ENCODE measurements around the gene DOK1.

The DOK1 gene

DNA sequence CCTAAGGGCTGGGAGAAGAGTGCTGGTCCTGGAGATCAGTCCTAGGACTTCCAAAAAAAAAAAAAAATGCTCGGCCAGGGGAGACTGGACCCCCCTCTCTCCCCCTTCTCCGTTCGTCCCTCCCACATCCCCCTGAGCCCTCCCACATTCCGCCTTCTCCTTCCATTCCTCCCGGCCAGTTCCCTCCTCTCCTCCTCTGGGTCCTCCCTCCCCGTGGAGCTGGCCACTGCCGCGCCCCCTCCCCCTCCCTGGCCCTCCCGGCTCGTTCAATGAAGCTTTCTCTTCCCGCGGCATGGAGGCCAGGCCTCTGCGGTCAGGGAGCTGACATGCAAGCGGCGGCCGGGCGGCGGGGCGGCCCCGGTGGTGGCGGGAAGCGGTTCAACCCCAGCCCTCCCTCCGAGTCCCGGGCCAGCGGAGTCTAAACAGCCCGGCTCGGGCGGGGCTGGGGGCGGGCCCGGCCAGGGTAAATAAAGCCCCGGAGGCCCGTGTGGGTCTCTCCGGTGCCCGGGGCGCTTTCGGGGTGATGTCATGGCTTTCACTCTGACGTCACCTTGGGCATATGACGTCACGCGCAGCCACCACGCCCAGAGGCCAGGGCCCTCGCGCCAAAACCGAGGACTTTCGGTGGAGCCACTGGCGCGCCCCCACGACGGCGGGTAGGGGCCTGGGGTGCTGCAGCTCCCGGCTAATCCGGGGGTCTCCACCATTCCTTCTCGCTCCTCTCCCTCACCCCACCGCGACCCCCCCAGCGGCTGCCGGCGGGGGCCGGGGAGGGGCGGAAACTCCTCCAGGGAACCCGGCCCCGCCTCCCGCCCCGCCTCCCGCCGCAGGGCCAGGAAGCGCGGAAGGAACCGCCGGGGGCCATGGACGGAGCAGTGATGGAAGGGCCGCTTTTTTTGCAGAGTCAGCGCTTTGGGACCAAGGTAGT, at the start of gene DOK1, which contains the start of gene LOXL3:
Gene DOK1 (plus strand): TSS at position 829 of the 928 bp plus-strand sequence. CDS start 35 bp downstream, at position 864.
Gene LOXL3 (minus strand): TSS at position 51 of the 928 bp plus-strand sequence. CDS start 1,308 bp downstream, outside the sequence.
- peak; percentile 71 for DNase-seq

DNA sequence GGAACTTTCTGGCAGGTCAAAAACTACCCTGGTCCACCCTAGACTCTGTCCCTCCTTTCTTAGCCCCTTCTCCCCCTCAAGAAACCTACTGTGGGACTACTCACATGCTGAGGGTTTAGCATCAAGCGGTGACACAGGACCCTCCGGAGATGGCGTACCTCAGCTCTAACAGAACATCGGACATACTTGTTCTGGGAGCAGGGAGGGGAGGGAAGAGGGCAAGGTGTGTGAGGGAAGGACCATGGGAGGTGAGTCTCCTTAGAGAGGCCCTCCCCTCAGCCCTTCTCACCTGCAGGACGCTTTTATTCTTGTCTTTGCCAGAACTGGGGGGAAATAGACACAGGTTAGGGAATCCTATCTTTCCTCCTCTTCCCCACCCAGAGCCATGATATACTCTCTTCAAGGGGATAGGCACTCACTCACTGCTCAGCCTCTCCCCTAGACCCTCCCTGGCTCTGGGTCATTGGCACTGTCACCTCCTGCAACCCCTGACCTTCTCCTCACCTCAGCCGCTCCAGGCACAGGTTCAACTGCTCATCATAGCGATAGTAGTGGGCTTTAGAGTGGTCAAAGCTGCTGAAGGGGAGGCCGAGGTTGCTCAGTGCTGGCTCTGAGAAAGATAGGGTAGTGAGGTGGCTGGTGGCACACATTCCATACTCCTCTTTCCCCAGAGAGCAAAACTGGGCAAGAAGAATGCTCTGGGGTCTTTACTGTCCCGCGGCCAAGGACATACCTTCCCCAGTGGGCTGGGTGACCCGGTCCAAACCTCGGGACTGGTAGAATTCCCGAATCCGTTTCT, 48.9 kb upstream of the DOK1 start:
- DNase-seq: no peak

DNA sequence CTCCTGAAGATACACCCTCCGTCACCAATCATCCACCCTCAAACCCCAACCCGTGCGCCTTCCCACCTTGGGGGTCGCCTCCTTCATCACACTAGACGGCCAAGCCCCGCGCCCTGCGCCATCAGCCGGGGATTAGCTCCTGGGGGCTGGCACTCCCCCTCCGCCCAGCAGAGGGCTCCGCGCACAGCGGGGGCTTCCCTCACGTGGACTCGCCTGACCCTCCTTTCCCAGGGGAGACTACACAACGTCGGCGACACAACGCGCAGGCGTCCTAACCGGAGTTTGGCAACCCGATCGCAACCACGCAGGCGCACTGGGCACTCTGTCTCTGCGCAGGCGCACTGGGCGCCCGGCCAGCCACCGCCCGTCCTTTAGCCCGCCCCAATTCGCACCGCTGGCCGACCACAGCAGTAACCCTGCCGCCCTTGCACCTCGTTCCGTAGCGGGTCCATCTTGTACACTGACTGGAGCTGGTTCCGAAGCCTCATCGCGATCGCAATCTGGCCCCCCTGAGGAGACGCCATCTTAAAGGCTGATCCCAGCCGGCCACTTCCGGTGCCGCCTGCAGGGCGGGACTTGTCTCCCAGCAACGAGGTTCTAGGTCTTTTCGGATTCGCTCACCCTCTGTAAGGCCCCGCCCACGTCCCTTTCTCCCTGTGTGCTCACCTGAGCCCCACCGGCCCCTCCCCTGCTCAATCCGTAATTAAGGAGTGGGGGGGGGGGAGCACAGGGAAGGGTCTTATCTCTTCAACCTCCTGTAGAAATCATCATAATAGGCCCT, 47.2 kb upstream of the DOK1 start, which contains the start of gene PCGF1:
Gene PCGF1 (minus strand): TSS at position 551 of the 781 bp plus-strand sequence. CDS start 27 bp downstream, at position 524.
- peak; percentile 98 for DNase-seq

DNA sequence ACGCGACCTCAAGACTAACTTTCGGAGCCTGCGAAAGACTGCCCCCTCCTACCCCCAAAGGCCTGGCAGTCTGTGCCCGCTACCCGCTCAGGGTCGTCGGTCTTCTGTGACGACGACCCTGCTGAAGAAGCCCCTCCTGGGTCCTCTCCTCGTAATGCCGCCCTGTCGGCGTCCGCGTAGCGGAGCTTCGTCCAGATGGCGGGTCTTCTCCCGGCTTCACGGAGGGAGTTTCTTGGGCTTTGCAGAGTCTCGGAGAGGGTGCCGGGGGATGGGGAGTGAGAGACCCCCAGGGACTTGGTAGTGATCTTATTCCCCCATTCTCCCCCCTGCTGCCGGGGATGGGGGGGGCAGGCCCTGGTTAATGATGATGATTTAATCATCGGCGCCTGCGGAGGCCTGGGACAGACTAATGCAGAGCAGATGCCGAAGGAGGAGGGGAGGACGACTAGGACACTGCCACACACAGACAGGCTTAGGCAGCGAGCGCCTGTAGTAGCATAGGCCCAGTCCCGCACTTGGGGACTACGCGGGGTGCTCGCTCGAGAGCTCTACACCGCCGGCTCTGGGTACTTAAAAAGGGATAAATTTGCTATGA, 46.5 kb upstream of the DOK1 start:
- DNase-seq: peak; percentile 38

DNA sequence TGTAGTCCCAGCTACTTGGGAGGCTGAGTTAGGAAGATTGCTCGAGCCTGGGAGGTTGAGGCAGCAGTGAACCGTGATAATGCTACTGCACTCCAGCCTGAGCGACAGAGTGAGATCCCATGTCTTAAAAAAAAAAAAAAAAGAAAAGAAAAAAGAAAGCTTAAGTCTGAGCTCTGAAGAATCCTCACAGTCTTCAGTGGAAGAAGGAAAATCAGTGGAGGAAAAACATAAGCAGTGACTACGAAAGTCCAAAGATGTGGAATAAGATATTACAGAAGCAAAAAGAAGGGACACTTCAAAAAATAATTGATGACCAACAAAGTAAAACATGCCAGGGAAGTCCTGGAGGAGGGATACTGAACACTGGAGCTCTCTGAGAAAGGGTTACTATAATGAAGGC, 44.2 kb upstream of the DOK1 start:
- DNase-seq: no peak

DNA sequence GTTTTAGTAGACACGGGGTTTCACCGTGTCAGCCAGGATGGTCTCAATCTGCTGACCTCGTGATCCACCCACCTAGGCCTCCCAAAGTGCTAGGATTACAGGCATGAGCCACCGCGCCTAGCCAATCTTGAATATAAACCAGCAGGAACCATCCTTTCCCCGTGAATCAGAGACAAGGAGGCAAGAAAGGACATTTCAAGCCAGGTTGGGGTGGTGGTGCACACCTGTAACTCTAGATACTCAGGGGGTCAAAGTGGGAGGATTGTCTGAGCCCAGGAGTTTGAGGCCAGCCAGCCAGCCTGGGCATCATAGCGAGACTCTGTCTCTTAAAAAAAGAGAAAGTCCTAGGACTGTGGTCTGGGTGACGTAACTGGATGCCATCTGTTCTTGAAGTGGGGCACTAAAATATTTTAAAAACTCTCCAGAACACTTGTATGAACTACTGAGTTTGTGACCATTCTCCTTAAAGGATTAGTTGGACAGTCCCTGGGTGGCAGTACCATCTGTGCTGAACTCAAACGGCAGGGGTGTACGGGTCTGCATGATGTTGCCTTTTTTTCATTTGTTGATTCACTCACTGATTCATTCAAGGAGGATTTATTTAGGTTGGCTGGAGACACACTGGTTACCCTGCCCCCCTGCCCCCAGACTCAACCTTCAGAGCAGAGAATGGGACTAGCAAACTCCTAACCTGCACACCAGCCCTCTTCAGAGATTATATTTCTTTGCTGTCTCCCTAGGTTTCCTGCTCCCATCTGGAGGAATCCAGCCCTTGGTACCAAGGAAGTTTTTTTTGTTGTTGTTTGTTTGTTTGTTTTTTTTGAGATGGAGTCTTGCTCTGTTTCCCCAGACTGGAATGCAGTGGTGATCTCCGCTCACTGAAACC, 43.2 kb upstream of the DOK1 start:
- DNase-seq: no peak

DNA sequence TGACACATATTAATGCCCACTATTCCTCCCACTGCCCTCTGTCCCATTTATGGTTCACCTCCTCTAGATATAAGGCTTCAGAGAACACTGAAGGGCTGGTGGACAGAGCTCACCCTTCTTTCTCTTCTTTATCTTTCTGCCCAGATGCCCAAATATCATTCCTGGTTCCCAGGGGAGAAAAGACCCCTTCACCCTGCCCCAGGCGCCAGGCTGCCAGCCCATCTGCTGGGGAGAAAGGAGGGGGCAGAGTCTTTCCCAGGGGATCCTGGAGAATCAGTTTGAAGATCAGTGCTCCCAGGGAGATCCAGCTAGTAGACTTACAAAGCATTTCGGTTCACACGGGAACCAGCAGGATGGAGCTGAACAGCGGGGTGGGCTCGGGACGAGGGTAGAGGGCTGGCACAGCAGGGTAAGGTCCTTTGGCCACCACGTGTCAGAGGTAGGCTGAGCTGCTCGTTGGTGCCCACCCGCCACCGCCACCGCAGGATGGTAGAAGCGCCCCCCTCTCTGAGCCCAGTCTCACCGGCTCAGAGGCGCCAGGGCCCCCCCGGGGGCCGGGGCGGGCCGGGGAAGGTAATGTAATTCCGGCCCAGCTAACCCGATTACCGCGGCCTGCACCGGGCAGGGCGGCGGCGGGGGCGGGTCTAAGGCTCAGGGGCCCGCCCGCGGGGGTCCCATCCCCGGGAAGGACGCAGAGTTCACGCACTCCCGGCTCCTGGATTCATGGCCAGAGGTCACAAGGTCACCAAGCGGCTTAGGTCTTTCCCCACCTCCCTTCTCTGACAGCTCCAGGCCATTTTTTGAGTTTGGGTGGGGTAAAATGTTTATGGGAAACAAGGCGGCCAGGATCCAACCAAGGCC, 41.5 kb upstream of the DOK1 start:
- DNase-seq: no peak

DNA sequence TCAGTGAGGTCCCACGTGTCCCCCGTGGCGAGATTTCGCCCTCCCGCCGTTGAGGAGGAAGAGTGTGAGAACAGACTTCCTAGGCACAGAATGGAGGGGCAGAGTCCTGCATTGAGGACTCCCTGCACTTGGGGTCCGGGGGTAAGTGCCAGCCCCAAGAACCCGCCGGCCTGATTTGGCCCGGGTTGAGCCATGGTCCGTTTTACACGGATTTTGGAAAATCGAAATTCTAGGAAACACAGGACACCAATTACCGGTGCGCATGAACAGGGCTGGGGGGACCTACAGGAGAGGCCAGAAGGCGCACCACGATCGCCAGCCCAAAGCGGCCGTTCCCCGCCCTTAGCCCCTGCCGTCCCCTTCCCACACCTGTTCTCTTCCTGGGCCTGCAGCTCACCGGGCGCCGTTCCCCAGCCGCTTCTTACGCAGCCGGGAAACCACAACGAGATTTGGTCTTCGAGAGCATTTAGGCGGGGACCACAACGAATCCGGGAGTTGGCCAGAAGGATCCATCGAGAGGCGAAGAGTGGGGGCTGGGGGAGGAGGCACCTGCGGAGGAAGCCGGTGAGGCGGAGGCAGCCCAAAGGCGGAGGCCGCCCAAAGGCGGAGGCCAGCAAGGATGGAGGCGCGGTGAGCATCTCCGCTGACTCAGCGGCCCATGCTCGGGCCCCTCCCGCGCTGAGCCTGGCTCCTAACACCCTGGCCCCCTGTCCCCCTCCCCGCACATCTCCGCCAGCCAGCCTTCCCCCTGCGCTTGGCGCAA, 40.7 kb upstream of the DOK1 start:
- no peak for DNase-seq

DNA sequence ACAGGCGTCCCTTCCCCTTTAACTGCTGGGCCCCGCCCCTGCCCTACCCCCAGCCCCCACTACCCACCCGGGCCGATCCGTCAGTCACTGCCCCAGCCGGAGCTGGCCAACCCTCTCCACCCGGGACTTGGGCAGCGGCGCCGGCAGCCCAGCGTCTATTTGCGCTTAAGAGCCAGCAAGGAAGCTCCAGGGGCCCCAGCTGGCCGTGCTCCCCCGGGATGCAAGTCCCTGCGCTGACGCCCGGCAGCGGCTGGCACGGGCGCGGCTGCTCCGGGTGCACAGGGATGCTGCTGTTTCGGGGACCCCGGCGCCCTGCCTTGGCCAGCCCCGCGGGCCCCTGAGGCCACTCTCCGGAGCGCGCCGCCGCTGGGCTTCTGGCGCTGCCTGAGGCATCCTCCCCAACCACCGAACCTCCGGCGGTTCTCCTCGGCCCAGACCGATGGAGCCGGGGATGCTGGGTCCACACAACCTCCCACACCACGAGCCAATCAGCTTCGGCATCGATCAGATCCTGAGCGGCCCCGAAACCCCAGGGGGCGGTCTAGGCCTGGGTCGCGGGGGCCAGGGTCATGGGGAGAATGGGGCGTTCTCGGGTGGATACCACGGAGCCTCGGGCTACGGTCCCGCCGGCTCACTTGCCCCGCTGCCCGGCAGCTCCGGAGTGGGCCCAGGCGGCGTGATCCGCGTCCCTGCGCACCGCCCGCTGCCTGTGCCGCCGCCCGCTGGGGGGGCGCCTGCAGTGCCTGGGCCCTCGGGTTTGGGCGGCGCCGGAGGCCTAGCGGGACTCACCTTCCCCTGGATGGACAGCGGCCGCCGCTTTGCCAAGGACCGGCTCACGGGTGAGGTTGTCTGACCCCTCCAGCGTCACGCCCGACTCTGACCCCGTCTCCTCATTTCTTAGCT, 39.9 kb upstream of the DOK1 start, which contains the start of gene TLX2:
Gene TLX2 (plus strand): TSS at position 83 of the 903 bp plus-strand sequence. CDS start 357 bp downstream, at position 440.
- DNase-seq: no peak

DNA sequence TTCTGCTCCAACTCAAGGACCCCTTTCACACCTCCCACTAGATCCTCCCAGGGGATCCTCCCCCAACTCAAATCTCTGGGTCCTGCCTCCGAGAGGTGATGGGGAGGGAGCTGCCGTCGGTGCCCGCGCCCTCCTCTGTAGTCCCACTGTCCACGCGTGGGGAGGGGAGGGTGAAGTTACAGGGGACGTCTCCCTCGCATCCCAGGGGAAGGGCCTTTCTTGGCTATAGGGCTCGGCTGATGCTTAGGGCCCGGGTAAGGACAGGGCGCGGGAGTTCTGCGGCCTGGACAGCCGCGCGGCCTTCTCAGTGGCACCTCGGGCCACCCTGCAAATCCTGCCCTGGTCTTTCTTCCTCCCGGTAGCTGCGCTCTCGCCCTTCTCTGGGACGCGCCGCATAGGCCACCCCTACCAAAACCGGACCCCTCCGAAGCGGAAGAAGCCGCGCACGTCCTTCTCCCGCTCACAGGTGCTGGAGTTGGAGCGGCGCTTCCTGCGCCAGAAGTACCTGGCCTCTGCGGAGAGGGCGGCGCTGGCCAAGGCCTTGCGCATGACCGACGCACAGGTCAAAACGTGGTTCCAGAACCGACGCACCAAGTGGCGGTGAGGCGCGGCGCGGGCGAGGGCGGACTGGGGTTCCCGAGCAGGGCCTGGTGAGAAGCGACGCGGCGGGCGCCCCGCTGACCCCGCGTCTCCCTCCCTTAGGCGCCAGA, 39.1 kb upstream of the DOK1 start:
- no peak for DNase-seq

DNA sequence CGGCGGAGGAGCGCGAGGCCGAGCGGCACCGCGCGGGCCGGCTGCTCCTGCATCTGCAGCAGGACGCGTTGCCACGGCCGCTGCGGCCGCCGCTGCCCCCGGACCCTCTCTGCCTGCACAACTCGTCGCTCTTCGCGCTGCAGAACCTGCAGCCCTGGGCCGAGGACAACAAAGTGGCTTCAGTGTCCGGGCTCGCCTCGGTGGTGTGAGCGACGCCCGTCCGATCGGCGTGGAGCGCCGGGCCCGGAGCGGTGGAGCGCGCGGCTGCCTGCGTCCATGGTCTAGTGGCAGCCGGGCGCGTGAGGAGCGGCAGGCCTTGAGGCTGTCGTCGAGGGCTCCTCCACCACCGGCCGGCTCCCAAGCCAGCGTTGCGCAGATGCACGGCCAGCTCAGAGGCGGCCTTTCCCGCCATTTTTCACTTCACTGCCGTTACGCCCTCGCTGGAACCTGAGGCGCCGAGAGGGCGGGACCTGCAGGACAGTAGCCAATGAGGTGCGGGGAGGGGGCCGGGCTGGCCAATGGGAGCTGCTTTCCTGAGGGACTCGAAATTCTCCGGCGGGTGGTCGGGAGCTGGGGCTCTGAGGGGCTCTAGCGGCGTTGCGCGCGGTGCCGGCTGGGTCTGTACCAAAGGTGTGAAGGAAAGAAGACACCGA, 38.4 kb upstream of the DOK1 start:
- peak; percentile 81 for DNase-seq

DNA sequence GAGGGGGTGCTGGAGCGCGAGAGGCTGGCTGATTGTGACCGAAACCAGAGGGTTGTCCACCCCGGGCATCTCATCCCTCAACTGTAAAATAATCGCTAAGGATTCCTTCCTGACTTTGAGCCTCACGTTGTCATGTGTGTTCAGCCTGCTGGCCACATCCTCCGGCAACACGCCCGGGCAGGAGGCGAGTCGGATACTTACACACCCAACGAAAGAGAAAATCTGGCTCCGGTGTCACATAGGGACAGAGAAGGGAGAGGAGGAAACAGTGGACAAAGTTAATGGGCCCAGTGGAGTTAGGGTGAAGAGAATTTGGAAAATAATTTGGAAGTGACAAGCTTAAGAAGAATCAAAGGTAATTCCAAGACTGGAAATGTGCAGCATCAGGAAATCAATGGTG, 37.9 kb upstream of the DOK1 start:
- no peak for DNase-seq

DNA sequence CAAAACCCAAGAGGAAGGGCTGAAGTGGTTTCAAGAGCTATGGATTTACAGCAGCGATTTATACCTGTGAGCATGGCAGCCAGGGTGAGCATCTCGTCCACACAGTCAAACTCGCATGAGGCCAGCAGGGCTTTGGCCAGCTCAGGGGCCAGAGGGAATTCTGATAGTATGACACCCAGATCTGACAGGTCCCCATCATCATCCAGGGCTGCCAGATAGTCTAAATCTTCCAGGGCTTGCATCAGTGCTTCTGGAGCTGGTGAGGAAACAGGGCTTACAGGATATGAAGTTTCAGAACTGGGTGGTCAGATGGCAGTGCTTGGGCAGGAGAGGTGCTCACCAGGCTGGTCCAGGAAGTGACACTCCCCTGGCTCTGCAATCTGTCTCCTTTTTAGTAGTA, 32.0 kb upstream of the DOK1 start:
- DNase-seq: no peak

DNA sequence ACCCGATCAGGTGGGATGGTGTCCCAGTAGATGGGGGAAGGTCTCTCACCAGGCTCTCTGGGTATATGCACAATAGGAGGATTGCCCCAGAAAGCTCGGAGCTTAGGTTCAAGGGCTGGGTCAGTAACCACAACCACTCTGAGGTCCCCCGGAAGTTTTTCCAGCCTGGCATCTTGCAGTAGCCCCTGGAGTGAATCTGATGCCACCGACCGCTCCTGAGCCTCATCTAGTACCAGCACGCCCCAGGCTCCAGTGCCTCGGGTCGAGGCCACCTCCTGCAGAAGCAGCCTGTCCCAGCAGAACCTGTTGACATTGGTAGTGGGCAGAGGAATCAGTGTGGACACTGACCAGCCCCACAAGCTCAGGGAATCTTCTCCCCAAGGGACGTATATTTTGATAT, 30.5 kb upstream of the DOK1 start:
- DNase-seq: no peak

DNA sequence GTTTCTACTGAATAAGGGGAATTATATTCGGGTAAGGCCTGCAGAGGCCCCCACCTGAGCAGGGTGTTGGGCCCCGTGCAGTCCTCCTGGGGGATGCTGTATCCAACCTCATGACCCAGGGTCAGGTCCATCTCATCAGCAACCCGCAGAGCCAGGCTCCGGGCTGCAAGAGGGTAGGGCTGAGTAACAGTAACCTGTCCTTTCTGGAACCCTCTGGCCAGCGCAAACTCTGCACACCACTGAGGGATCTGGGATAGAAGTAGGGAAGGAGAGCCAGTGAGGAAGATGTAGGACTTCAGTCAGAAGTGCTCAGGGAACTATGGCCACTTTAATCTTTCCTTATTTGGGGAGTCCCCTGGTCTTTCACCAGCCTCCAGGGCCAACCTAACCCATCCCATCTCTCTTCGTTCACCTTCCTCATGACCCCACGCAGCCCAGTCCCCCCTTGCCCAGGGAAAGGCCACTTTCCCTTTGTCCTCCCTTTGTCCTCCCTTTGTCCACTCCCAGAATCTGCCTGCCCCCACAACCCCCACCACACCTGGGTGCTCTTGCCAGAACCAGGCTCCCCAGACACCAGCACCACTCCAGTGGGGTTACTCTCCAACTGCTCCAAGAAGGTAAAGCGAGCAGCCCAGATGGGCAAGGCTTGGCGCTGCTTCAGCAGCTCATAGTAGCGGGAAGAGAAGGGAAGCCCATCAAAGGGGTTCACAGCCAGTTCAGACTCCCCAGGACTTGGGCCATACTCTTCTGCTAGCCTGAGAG, 29.4 kb upstream of the DOK1 start:
- DNase-seq: no peak
